ENCODE measurements around the gene CCDC138.
"Not testable (repeated sequence)": the region's sequence is repeated elsewhere in the genome, so short reads cannot be mapped to it uniquely, and the experiment has no call there.

The CCDC138 gene

GRCh38 chr2:108786354-108787215 lies at the start of gene CCDC138:
Gene CCDC138 (plus strand): TSS chr2:108786771. CDS start chr2:108786823, 52 bp downstream.
- peak; percentile 76 for FAIRE-seq

- FAIRE-seq = not testable (repeated sequence)
Measured at GRCh38 chr2:108757973-108758372, 28.6 kb upstream of the CCDC138 start.

- FAIRE-seq = not testable (repeated sequence)
Measured at GRCh38 chr2:108762618-108763017, 24.0 kb upstream of the CCDC138 start.

- FAIRE-seq = not testable (repeated sequence)
Measured at GRCh38 chr2:108766671-108767070, 19.9 kb upstream of the CCDC138 start.

- FAIRE-seq = not testable (repeated sequence)
Measured at GRCh38 chr2:108767859-108768258, 18.7 kb upstream of the CCDC138 start.

GRCh38 chr2:108776475-108776874 lies 10.1 kb upstream of the CCDC138 start:
- no peak for FAIRE-seq

GRCh38 chr2:108778857-108779256 lies 7.7 kb upstream of the CCDC138 start:
- no peak for FAIRE-seq

GRCh38 chr2:108786008-108786353 lies 590 bp upstream of the CCDC138 start:
- peak; percentile 84 for FAIRE-seq

- no peak for FAIRE-seq
Measured at GRCh38 chr2:108787216-108787541, 608 bp downstream of the CCDC138 start.

GRCh38 chr2:108803045-108803736 lies 16.6 kb downstream of the CCDC138 start:
- no peak for FAIRE-seq

- FAIRE-seq = peak; percentile 36
Measured at GRCh38 chr2:108805032-108805431, 18.5 kb downstream of the CCDC138 start.

GRCh38 chr2:108805782-108806181 lies 19.2 kb downstream of the CCDC138 start:
- no peak for FAIRE-seq

GRCh38 chr2:108806371-108807113 lies 20.0 kb downstream of the CCDC138 start:
- FAIRE-seq = no peak

GRCh38 chr2:108809936-108810335 lies 23.4 kb downstream of the CCDC138 start:
- FAIRE-seq = no peak

GRCh38 chr2:108810993-108811957 lies 24.7 kb downstream of the CCDC138 start:
- no peak for FAIRE-seq

- no peak for FAIRE-seq
Measured at GRCh38 chr2:108813732-108814131, 27.2 kb downstream of the CCDC138 start.

GRCh38 chr2:108820482-108820881 lies 33.9 kb downstream of the CCDC138 start:
- FAIRE-seq = no peak

GRCh38 chr2:108823286-108823685 lies 36.7 kb downstream of the CCDC138 start:
- no peak for FAIRE-seq

- peak; percentile 23 for FAIRE-seq
Measured at GRCh38 chr2:108824316-108825070, 37.9 kb downstream of the CCDC138 start.

- FAIRE-seq = no peak
Measured at GRCh38 chr2:108825254-108825653, 38.7 kb downstream of the CCDC138 start.

GRCh38 chr2:108825736-108826135 lies 39.2 kb downstream of the CCDC138 start:
- FAIRE-seq = no peak
